MV-4-11 (cell line): ENCODE results near the gene PRKAG2.

Experiments
- DNase-seq: peaks from one replicate; lab custom pipeline; 2025; lab: John Stamatoyannopoulos, UW

Gene PRKAG2

DNA sequence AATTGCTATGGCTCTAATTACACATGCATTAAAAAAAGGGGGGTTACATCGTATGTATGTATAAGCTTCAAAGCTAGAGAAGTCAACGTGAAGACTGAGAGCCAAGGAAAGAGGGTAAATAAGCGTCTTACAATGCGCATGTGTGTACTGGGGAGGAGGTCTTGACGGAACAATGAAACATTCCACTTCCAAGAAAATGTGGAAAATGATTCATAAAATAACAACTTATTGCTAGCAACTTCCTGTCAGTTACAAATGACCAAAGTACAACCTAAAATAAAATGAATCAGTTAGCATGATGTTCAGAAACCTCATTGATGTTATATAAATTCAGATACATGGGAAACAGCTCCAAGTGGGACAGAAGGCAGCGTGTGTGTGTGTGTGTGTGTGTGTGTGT, 253.1 kb downstream of the PRKAG2 start:
- no peak for DNase-seq

- no peak for DNase-seq
Observed at GRCh38 chr7:151621961-151622360, 255.0 kb downstream of the PRKAG2 start.

GRCh38 chr7:151616443-151617213, 260.3 kb downstream of the PRKAG2 start:
- DNase-seq: no peak

GRCh38 chr7:151615784-151616183, 261.1 kb downstream of the PRKAG2 start:
- no peak for DNase-seq

- no peak for DNase-seq
Observed at GRCh38 chr7:151615058-151615457, 261.9 kb downstream of the PRKAG2 start.

DNA sequence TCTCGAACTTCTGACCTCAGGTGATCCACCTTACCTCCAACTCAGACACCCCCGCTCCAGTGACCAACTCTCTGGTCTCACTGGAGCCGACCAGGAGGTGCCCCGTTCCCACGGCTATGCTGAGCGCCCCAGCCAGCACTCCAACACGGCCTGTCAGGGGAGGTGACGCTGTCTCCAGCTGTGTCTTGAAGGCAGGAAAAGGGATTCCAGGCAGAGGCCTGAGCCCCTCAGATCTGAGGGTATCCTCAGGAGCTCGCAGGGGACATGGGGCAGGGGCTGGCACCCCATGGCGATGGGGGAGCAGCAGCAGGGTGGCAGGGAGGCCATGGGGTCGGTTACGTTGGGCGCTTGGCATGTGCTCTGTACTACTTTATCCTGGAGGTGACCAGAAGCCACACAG, 262.9 kb downstream of the PRKAG2 start:
- DNase-seq: no peak

DNA sequence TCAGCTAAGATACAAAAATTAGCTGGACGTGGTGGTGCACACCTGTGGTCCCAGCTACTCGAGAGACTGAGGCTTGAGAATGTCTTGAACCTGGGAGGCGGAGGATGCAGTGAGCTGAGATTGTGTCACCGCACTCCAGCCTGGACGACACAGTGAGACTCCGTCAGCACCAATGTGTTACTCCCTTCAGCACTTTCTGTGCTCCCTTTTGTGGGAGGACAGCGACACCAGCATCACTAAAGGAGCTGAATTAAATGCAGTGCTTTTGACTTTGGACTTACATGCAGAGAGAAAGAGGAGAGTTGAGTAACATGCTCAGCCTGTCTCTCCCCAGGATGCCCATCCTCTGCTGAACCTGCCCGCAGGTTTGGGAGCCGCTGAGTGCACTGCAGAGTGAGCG, 265.0 kb downstream of the PRKAG2 start:
- no peak for DNase-seq

- peak; percentile 70 for DNase-seq
Observed at GRCh38 chr7:151611041-151611440, 265.9 kb downstream of the PRKAG2 start.

- DNase-seq: no peak
Observed at GRCh38 chr7:151608031-151608551, 268.8 kb downstream of the PRKAG2 start.

- DNase-seq: no peak
Observed at GRCh38 chr7:151607464-151607867, 269.4 kb downstream of the PRKAG2 start.

DNA sequence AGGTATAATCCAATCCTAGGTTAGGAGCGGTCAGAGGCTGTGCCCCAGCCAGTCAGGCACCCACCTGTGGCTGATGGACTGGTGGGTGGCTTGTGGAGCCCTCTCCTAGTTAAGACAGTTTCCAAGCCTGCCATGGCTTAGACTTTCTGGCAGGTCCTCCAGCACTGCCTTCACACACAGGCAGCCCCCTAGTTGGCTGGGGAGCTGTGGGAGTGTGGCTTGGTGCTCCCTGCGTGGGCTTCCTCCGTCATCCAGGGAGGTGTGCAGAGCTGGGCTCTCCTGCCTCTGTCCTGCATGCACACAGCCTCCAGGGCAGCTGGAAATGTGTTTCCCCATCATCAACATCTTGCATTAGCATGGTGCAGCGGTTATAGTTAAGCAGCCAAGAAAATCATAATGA, 273.0 kb downstream of the PRKAG2 start:
- no peak for DNase-seq

DNA sequence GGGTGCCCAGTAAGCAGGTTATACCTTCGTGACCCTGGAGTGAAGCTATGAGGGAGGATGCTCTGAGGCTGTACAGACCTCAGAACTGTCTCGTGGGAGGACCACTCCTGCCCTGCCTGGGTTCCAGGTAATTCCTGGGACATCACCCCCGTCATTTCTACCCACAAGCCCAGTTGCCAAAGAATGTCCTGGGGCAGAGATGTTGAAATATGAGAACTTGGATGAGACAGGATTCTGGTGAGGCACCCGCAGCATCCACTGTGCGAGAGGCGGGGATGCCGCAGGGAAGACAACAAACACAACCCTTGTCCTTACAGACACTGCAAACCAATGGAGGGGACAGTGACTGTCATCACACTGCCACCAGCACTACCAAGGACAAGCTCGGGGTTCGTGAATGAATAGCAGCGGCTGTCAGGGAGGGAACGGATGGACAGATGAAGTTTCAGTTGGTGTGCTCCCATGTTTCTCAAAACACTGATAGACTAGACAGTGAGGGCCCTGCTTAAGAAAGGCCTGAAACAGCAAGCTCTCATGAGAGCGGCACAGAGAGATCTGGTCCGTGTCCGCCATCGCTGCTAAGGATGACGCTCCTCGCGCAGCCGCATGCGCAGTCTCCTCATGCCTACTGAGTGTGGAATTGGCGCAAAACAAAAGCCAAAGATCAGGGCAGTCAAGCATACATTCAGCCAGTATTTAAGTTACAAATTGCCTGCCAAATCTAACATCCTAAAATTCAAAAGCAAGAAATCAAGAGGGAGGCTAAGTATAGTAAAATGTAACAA, 275.2 kb downstream of the PRKAG2 start:
- no peak for DNase-seq

DNA sequence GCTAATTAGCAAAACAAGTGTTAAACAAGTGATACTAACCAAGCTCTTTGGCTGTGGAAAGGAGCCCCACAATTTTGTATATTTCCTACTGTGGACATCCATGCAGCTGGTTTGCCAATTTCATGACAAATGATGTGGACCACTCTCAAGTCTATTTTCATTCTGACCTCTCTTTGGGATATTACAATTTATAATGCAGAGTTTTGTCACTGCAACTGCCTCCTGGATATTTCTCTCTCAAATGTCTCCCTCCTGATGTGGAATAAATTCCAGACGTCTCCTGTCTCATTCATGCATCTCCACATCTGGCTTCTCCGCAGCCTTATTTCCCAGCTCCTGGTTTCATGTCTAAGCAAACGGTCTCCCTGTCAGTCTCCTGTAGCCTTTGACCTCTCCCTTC, 276.6 kb downstream of the PRKAG2 start:
- DNase-seq: no peak

DNA sequence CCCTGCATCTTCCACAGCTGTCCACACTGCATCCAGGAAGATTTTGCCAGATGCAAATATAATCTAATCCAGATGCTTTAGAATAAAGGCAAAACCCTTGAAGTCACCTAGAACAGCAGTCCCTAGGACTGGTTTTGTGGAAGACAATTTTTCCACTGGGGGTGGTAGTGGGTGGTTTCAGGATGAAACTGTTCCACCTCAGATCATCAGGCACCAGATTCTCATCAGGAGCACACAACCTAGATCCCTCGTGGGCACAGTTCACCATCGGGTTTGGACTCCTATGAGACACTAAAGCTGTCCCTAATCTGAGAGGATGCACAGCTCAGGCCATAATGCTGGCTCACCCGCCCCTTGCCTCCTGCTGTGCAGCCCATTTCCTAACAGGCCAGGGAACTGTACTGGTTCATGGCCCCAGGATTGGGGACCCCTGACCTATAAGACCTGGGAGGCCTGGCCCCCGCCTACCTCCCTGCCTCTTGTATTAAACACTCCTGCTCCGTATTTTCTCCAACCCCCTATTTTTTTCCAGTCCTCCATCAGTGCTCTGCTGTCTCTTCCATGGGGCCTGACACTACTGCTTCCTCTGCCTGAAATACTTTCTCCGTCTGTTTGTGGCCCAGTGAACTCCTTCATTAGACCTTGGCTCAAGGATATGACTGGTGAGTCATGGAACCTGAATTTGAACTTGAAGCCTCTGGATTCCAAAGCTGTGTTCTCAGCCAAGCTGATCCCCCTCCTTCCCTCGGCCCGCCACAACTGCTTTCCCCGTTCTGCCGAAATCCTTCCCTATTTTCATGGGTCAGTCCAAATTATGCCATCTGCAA, 277.3 kb downstream of the PRKAG2 start:
- DNase-seq: no peak

GRCh38 chr7:151597541-151598444, 279.1 kb downstream of the PRKAG2 start:
- DNase-seq: no peak

GRCh38 chr7:151595702-151596350, 281.1 kb downstream of the PRKAG2 start:
- no peak for DNase-seq

- no peak for DNase-seq
Observed at GRCh38 chr7:151592868-151593486, 283.9 kb downstream of the PRKAG2 start.

DNA sequence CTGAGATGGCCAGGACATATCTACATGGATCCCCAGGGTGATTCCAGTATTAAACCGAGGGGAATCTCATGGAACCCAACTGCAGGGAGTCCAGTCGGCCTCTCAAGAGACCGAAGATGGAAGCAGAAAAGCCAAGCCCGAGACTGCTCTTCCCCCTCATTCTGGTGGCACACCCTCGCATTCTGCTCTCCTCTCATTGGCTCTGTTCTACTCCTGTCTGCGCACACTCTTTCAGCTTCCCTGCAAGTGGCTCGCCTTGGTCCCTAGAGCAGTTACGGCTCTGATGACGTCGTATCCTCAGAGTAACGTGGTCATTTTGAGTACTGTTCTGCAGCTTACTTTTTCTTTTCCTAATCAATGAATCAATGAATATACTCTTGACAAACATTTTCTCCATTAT, 284.6 kb downstream of the PRKAG2 start:
- DNase-seq: no peak

GRCh38 chr7:151591866-151592265, 285.0 kb downstream of the PRKAG2 start:
- no peak for DNase-seq
